B cell (primary cell): Measurements from ENCODE around the gene PTPRG. TPM values are rescaled to one million over a fixed set of nuclear protein-coding genes. Genes with fewer than 3 reads are reported as not detected.

Source experiments
- ATAC-seq: fragments of 200-7000 bp; cut with Tn5 transposase; one replicate; pipeline ENCODE4 v1.10.0; 2021; ENCODE audit warnings: low read depth, mild to moderate bottlenecking, moderate number of reproducible peaks, moderate library complexity
- CTCF ChIA-PET: fragments of 350-600 bp; sonication (Branson Sonifier 250); formaldehyde crosslinking; loops from one replicate; lab custom pipeline; 2021; ENCODE audit warnings: antibody characterized with exemption, inconsistent platforms; lab: Charles Lee
- POLR2A ChIA-PET: fragments of 350-600 bp; sonication (Branson Sonifier 250); formaldehyde crosslinking; loops from one replicate; lab custom pipeline; 2021; ENCODE audit warnings: antibody characterized with exemption; lab: Charles Lee
- DNase-seq: peaks from one replicate; pipeline ENCODE4 v3.0.0; 2013
- H2AFZ ChIP-seq: 2 replicates; pipeline ENCODE4 v1.6.1; 2012; ENCODE audit warnings: mild to moderate bottlenecking, low read depth, low read length; ENCODE audit not compliant: insufficient read depth, poor library complexity, severe bottlenecking
- H3K27ac ChIP-seq, 2 donors: 1 replicate in 1 of 2; 2 replicates in 1 of 2; pipeline ENCODE4 v1.5.1; 2012 to 2013; ENCODE audit warnings: low read length in 2 of 2, mild to moderate bottlenecking in 2 of 2, moderate library complexity in 1 of 2
- H3K27me3 ChIP-seq, 4 experiments: fragments of 200-600 bp in 1 of 4; sonication (generic) in 1 of 4; replicated peaks in 1 of 4; 1 replicate in 2 of 4; 2 replicates in 2 of 4; pipeline versions ENCODE4 v1.6.1 to v1.7.0; 2013 to 2016; ENCODE audit warnings: low read length in 3 of 4, mild to moderate bottlenecking in 2 of 4, mixed read lengths in 1 of 4, moderate library complexity in 1 of 4; ENCODE audit not compliant: insufficient read depth in 4 of 4, control insufficient read depth in 3 of 4; ENCODE audit errors: control extremely low read depth in 1 of 4
- H3K36me3 ChIP-seq, 2 experiments: replicated peaks in 1 of 2; 1 replicate in 1 of 2; 2 replicates in 1 of 2; pipeline versions ENCODE4 v1.6.1 to v1.7.1; 2013; ENCODE audit warnings: low read length in 1 of 2; ENCODE audit not compliant: insufficient read depth in 2 of 2, control insufficient read depth in 1 of 2; ENCODE audit errors: control extremely low read depth in 1 of 2, extremely low read depth in 1 of 2
- H3K4me1 ChIP-seq, 2 donors: fragments of 200-600 bp in 1 of 2; sonication (generic) in 1 of 2; 1 replicate in 1 of 2; 2 replicates in 1 of 2; pipeline versions ENCODE4 v1.5.1 to v1.6.1; 2013 to 2017; ENCODE audit warnings: low read length in 2 of 2; ENCODE audit not compliant: control insufficient read depth in 2 of 2, insufficient read depth in 2 of 2
- H3K4me2 ChIP-seq: replicated peaks from 2 replicates; pipeline ENCODE3; 2012; ENCODE audit warnings: mild to moderate bottlenecking, low read depth, low read length; ENCODE audit not compliant: poor library complexity, severe bottlenecking
- H3K4me3 ChIP-seq, 5 experiments: fragments of 200-600 bp in 1 of 5; sonication (generic) in 1 of 5; 1 replicate in 3 of 5; 2 replicates in 2 of 5; pipeline versions ENCODE4 v1.5.1 to v1.7.0; 2011 to 2016; ENCODE audit warnings: low read length in 4 of 5, mild to moderate bottlenecking in 4 of 5, low read depth in 2 of 5, control low read depth in 1 of 5, moderate library complexity in 1 of 5; ENCODE audit not compliant: insufficient read depth in 1 of 5; ENCODE audit errors: control extremely low read depth in 1 of 5, extremely low read depth in 1 of 5
- H3K79me2 ChIP-seq: fragments of 200-600 bp; sonication (generic); one replicate; pipeline ENCODE4 v1.6.0; 2016; ENCODE audit warnings: low read length; ENCODE audit not compliant: control insufficient read depth, insufficient read depth
- H3K9ac ChIP-seq: fragments of 200-600 bp; sonication (generic); 2 replicates; pipeline ENCODE4 v1.6.1; 2017; ENCODE audit warnings: mild to moderate bottlenecking, low read length, moderate library complexity
- H3K9me3 ChIP-seq, 3 donors: one replicate each; pipeline versions ENCODE4 v1.6.1 to v1.7.1; 2013; ENCODE audit warnings: low read length in 2 of 3; ENCODE audit not compliant: control insufficient read depth in 2 of 3, insufficient read depth in 1 of 3; ENCODE audit errors: control extremely low read depth in 1 of 3
- H4K20me1 ChIP-seq: 2 replicates; pipeline ENCODE4 v1.6.0; 2012; ENCODE audit warnings: mild to moderate bottlenecking, low read length; ENCODE audit not compliant: insufficient read depth, control insufficient read depth, poor library complexity, severe bottlenecking
- H3K27ac Mint-ChIP-seq: one replicate; pipeline ENCODE4 v1.8.0; 2021; ENCODE audit warnings: mixed read lengths
- H3K27me3 Mint-ChIP-seq: one replicate; pipeline ENCODE4 v1.8.0; 2021; ENCODE audit warnings: mixed read lengths
- H3K4me1 Mint-ChIP-seq: one replicate; pipeline ENCODE4 v1.8.0; 2021; ENCODE audit warnings: mixed read lengths
- H3K4me3 Mint-ChIP-seq: one replicate; pipeline ENCODE4 v1.8.0; 2021; ENCODE audit warnings: mixed read lengths
- H3K9me3 Mint-ChIP-seq: one replicate; pipeline ENCODE4 v1.8.0; 2022; ENCODE audit warnings: mixed read lengths; ENCODE audit not compliant: insufficient read depth
- CTCF ChIP-seq: fragments of 200-600 bp; IDR thresholded peaks from one replicate; pipeline ENCODE4 v1.8.0; 2022; ENCODE audit warnings: antibody characterized with exemption, mild to moderate bottlenecking
- EZH2 ChIP-seq: IDR thresholded peaks from 2 replicates; pipeline ENCODE4 v1.6.1; 2012; ENCODE audit warnings: borderline replicate concordance, low read depth, mild to moderate bottlenecking, moderate library complexity, low read length; ENCODE audit not compliant: insufficient read depth, poor library complexity, severe bottlenecking
- WGBS: methylation state at CpG from one replicate; pipeline ENCODE4 v1.1.5; 2013; ENCODE audit warnings: missing lambda C conversion rate; ENCODE audit not compliant: insufficient coverage; 5-methylcytosine and 5-hydroxymethylcytosine counted together
- intact Hi-C: fragments of 100-400 bp; cut with micrococcal nuclease; formaldehyde crosslinking; loops from one replicate; pipeline ENCODE4 v1.10.0; 2022
- polyA plus RNA-seq: library from polyadenylated mRNA; depleted of rRNA; stranded (reverse); fragments of >200 nt; gene quantifications from 2 replicates; pipeline ENCODE4 v1.2.3, GENCODE V29; 2012
- total RNA-seq, 2 donors: library from RNA; stranded (reverse); fragments of 120-200 nt in 1 of 2; gene quantifications; 1 replicate in 1 of 2; 2 replicates in 1 of 2; pipeline versions ENCODE4 v1.2.3 to v1.2.4, GENCODE V29; 2013 to 2022

Gene PTPRG
- total and polyA plus RNA-seq, 2 donors (not counting 1 experiment from before 2014, with no cell fraction given): 0.12 to 1.3 TPM

GRCh38 chr3:61526308-61526707, 35.1 kb upstream of the PTPRG start:
- no peak overlapping the region for H2AFZ ChIP-seq
- H3K4me3 ChIP-seq: no peak overlapping the region
- H3K36me3 ChIP-seq: no peaks in the 10 kb centered on the region
- H3K27ac ChIP-seq: no peak overlapping the region
- Mint-ChIP-seq H3K4me1 (peaks cover 6% of the 10 kb centered on the region), H3K4me3 (no peak overlapping the region), H3K9me3 (no peaks in the 10 kb centered on the region), H3K27ac (no peak overlapping the region), H3K27me3 (no peaks in the 10 kb centered on the region)
- ChIA-PET POLR2A (no interaction called here), CTCF (no interaction called here)
- no peaks in the 10 kb centered on the region for H3K9me3 ChIP-seq
- H3K79me2 ChIP-seq: no peaks in the 10 kb centered on the region
- intact Hi-C loops: no loop called here
- DNase-seq (no peak), ATAC-seq (no peak)
- H3K4me2 ChIP-seq: no peak overlapping the region
- WGBS: 95% methylated on average over 5 of the region's 5 CpGs
- H3K4me1 ChIP-seq: no peaks in the 10 kb centered on the region
- no peak overlapping the region for H3K9ac ChIP-seq
- no peaks in the 10 kb centered on the region for H3K27me3 ChIP-seq
- TF ChIP-seq CTCF (no peak), EZH2 (no peak)
- H4K20me1 ChIP-seq: no peaks in the 10 kb centered on the region

GRCh38 chr3:61527011-61527410, 34.4 kb upstream of the PTPRG start:
- H3K27ac Mint-ChIP-seq: no peak overlapping the region
- H3K27me3 ChIP-seq: no peaks in the 10 kb centered on the region
- WGBS: 100% methylated on average over 3 of the region's 8 CpGs
- intact Hi-C loops: no loop called here
- peaks cover 3% of the 10 kb centered on the region for H3K4me1 Mint-ChIP-seq
- no peaks in the 10 kb centered on the region for H3K79me2 ChIP-seq
- ATAC-seq: no peak
- H4K20me1 ChIP-seq: no peaks in the 10 kb centered on the region
- no peaks in the 10 kb centered on the region for H3K9me3 Mint-ChIP-seq
- H3K9ac ChIP-seq: no peak overlapping the region
- POLR2A ChIA-PET: no interaction called here
- no peak for DNase-seq
- CTCF ChIA-PET: no interaction called here
- no peak overlapping the region for H3K4me2 ChIP-seq
- TF ChIP-seq EZH2 (no peak), CTCF (no peak)
- no peaks in the 10 kb centered on the region for H3K9me3 ChIP-seq
- H3K36me3 ChIP-seq: no peaks in the 10 kb centered on the region
- H2AFZ ChIP-seq: no peak overlapping the region
- H3K4me3 Mint-ChIP-seq: no peak overlapping the region
- H3K27me3 Mint-ChIP-seq: no peaks in the 10 kb centered on the region
- H3K27ac ChIP-seq: no peak overlapping the region
- H3K4me1 ChIP-seq: no peaks in the 10 kb centered on the region
- H3K4me3 ChIP-seq: no peak overlapping the region
